Activated CD4-positive, alpha-beta T cell treated with anti-CD3 and anti-CD28 coated beads for 1 hour (primary cell): ENCODE results near the gene CCDC88C.
A peak's percentile ranks its signal among the peaks of the same experiment; 100 is the strongest.

ENCODE experiments used
- DNase-seq: peaks from one replicate; pipeline ENCODE4 v3.0.0-alpha.2; 2020

CCDC88C gene

GRCh38 chr14:91363776-91364523 is 53.7 kb downstream of the CCDC88C start:
- DNase-seq, result no peak

- DNase-seq, result no peak
These were observed 56.3 kb downstream of the CCDC88C start for GRCh38 chr14:91361233-91361811.

- DNase-seq, result no peak
These were observed 57.0 kb downstream of the CCDC88C start for GRCh38 chr14:91360490-91361232.

GRCh38 chr14:91358654-91359220 is 58.9 kb downstream of the CCDC88C start:
- DNase-seq, result no peak

GRCh38 chr14:91358025-91358319 is 59.6 kb downstream of the CCDC88C start:
- no peak for DNase-seq

GRCh38 chr14:91357272-91358024 is 60.2 kb downstream of the CCDC88C start:
- no peak for DNase-seq

GRCh38 chr14:91356181-91356763 is 61.3 kb downstream of the CCDC88C start:
- no peak for DNase-seq

GRCh38 chr14:91354979-91355685 is 62.5 kb downstream of the CCDC88C start:
- no peak for DNase-seq

GRCh38 chr14:91354221-91354916 is 63.3 kb downstream of the CCDC88C start:
- no peak for DNase-seq

GRCh38 chr14:91352728-91353692 is 64.6 kb downstream of the CCDC88C start:
- DNase-seq, result no peak

- no peak for DNase-seq
These were observed 65.6 kb downstream of the CCDC88C start for GRCh38 chr14:91352053-91352452.

- no peak for DNase-seq
These were observed 66.1 kb downstream of the CCDC88C start for GRCh38 chr14:91351512-91351862.

GRCh38 chr14:91350813-91351511 is 66.7 kb downstream of the CCDC88C start:
- no peak for DNase-seq

- no peak for DNase-seq
These were observed 67.2 kb downstream of the CCDC88C start for GRCh38 chr14:91350483-91350812.

- DNase-seq, result peak; percentile 38
These were observed 68.0 kb downstream of the CCDC88C start for GRCh38 chr14:91349481-91350074.

- no peak for DNase-seq
These were observed 68.7 kb downstream of the CCDC88C start for GRCh38 chr14:91348845-91349465.

GRCh38 chr14:91346838-91347173 is 70.8 kb downstream of the CCDC88C start:
- DNase-seq, result no peak

GRCh38 chr14:91344096-91344495 is 73.5 kb downstream of the CCDC88C start:
- DNase-seq, result no peak

- no peak for DNase-seq
These were observed 74.6 kb downstream of the CCDC88C start for GRCh38 chr14:91343051-91343450.
